DOHH2 (cell line): Measurements from ENCODE around the gene MEGF10.

ENCODE experiments used
- H3F3A ChIP-seq: fragments of 200-600 bp; sonication (generic), shearing (Covaris generic); 2 replicates; pipeline ENCODE4 v1.6.0; 2016; ENCODE audit warnings: antibody characterized with exemption, mild to moderate bottlenecking; ENCODE audit not compliant: control insufficient read depth, insufficient read depth
- H3K27ac ChIP-seq: fragments of 200-600 bp; sonication (generic); 2 replicates; pipeline ENCODE4 v1.5.1; 2014; ENCODE audit warnings: low read depth, mild to moderate bottlenecking, low read length, moderate library complexity
- H3K27me3 ChIP-seq: fragments of 200-600 bp; sonication (generic); 2 replicates; pipeline ENCODE4 v1.6.1; 2014; ENCODE audit warnings: mild to moderate bottlenecking, low read length, mixed read lengths; ENCODE audit not compliant: control insufficient read depth
- H3K36me3 ChIP-seq: fragments of 200-600 bp; sonication (generic); 2 replicates; pipeline ENCODE4 v1.6.1; 2014; ENCODE audit warnings: mild to moderate bottlenecking, low read length, moderate library complexity, mixed read lengths; ENCODE audit not compliant: control insufficient read depth
- H3K4me1 ChIP-seq: fragments of 200-600 bp; sonication (generic); 2 replicates; pipeline ENCODE4 v1.6.1; 2014; ENCODE audit warnings: mild to moderate bottlenecking, low read length, mixed read lengths; ENCODE audit not compliant: control insufficient read depth
- H3K4me2 ChIP-seq: fragments of 200-600 bp; sonication (generic); 2 replicates; pipeline ENCODE4 v1.6.0; 2014; ENCODE audit warnings: mild to moderate bottlenecking, low read length, moderate library complexity
- H3K4me3 ChIP-seq: fragments of 200-600 bp; sonication (generic); 2 replicates; pipeline ENCODE4 v1.5.1; 2014; ENCODE audit warnings: mild to moderate bottlenecking, low read length, mixed read lengths
- H3K79me2 ChIP-seq: fragments of 200-600 bp; sonication (generic); 2 replicates; pipeline ENCODE4 v1.6.1; 2014; ENCODE audit warnings: mild to moderate bottlenecking, low read length, mixed read lengths; ENCODE audit not compliant: control insufficient read depth
- H3K9me2 ChIP-seq: fragments of 200-600 bp; sonication (generic); replicated peaks from 2 replicates; pipeline ENCODE4 v1.6.1; 2014; ENCODE audit warnings: mild to moderate bottlenecking, low read length, mixed read lengths; ENCODE audit not compliant: control insufficient read depth
- H3K9me3 ChIP-seq: fragments of 200-600 bp; sonication (generic); 2 replicates; pipeline ENCODE4 v1.6.1; 2014; ENCODE audit warnings: antibody characterized with exemption, low read length, mixed read lengths; ENCODE audit not compliant: control insufficient read depth, insufficient read depth
- H4K20me1 ChIP-seq: fragments of 200-600 bp; sonication (generic); 2 replicates; pipeline ENCODE4 v1.6.0; 2014; ENCODE audit warnings: low read depth, mild to moderate bottlenecking, antibody characterized with exemption, low read length, moderate library complexity; ENCODE audit not compliant: control insufficient read depth, insufficient read depth
- CTCF ChIP-seq: fragments of 200-600 bp; sonication (generic); IDR thresholded peaks from one replicate; pipeline ENCODE4 v1.5.1; 2014; ENCODE audit warnings: antibody characterized with exemption, mild to moderate bottlenecking, low read depth, low read length; ENCODE audit not compliant: poor library complexity, severe bottlenecking
- EZH2phosphoT487 ChIP-seq: fragments of 200-600 bp; sonication (generic); IDR thresholded peaks from 2 replicates; pipeline ENCODE4 v1.6.1; 2017; ENCODE audit warnings: borderline replicate concordance, mild to moderate bottlenecking, antibody characterized with exemption, low read length, moderate library complexity, mixed read lengths

The MEGF10 gene

DNA sequence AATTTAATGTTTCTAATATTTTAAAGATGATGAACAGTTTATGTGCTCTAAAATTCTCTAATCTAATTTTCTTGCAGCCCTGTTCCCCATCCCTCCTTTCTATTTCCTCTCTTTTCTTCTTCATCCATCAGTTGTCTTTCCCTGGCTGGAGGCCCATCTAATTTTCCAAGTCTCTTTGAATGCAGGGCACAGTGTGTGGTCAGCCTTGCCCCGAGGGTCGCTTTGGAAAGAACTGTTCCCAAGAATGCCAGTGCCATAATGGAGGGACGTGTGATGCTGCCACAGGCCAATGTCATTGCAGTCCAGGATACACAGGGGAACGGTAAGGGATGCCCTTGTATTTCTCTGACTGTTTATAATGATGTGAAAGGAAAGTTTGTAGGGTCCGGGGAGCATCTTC lies 111.8 kb downstream of the MEGF10 start:
- no peaks in the 10 kb centered on the region for H3F3A ChIP-seq
- H3K4me2 ChIP-seq = no peak overlapping the region
- H3K9me3 ChIP-seq = no peaks in the 10 kb centered on the region

DNA sequence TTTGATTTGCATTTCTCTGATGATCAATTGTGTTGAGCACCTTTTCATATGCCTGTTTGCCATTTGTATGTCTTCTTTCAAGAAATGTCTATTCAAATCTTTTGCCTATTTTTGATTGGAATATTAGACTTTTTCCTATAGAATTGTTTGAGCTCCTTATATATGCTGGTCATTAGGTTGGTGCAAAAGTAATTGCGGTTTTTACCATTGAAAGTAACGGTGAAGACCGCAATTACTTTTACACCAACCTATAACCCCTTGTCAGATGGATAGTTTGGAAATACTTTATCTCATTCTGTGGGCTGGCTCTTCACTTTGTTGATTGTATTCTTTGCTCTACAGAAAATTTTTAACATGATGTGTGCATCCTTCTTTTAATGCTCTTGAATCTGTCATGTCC lies 113.6 kb downstream of the MEGF10 start:
- no peaks in the 10 kb centered on the region for H3K9me3 ChIP-seq
- no peaks in the 10 kb centered on the region for H3K36me3 ChIP-seq
- H4K20me1 ChIP-seq = no peaks in the 10 kb centered on the region
- no peaks in the 10 kb centered on the region for H3K9me2 ChIP-seq
- H3K4me3 ChIP-seq = no peak overlapping the region
- no peaks in the 10 kb centered on the region for H3K79me2 ChIP-seq
- H3K4me2 ChIP-seq = no peak overlapping the region
- 0 out of 2 replicates have a peak, but pooled peaks cover 2% of the 10 kb centered on the region for H3K27me3 ChIP-seq
- H3K27ac ChIP-seq = no peak overlapping the region
- H3F3A ChIP-seq = no peaks in the 10 kb centered on the region
- TF ChIP-seq CTCF (no peak), EZH2phosphoT487 (no peak)
- H3K4me1 ChIP-seq = no peaks in the 10 kb centered on the region

More for the DNA sequence above, 111.8 kb downstream of the MEGF10 start:
- H3K27ac ChIP-seq = no peak overlapping the region
- H4K20me1 ChIP-seq = no peaks in the 10 kb centered on the region
- H3K79me2 ChIP-seq = no peaks in the 10 kb centered on the region
- H3K4me1 ChIP-seq = no peaks in the 10 kb centered on the region
- H3K36me3 ChIP-seq = no peaks in the 10 kb centered on the region
- TF ChIP-seq CTCF = no peak
- no peak for TF ChIP-seq EZH2phosphoT487
- 0 out of 2 replicates have a peak, but pooled peaks cover 7% of the 10 kb centered on the region for H3K27me3 ChIP-seq
- H3K9me2 ChIP-seq = no peaks in the 10 kb centered on the region
- no peak overlapping the region for H3K4me3 ChIP-seq

GRCh38 chr5:127406326-127407121 lies 115.9 kb downstream of the MEGF10 start:
- H3K9me3 ChIP-seq = no peaks in the 10 kb centered on the region
- no peaks in the 10 kb centered on the region for H3K4me1 ChIP-seq
- no peaks in the 10 kb centered on the region for H3F3A ChIP-seq
- no peak overlapping the region for H3K27ac ChIP-seq
- TF ChIP-seq EZH2phosphoT487 = no peak
- TF ChIP-seq CTCF = no peak
- H3K27me3 ChIP-seq = 0 out of 2 replicates have a peak, but pooled peaks cover 2% of the 10 kb centered on the region
- no peaks in the 10 kb centered on the region for H3K36me3 ChIP-seq
- H3K4me3 ChIP-seq = no peak overlapping the region
- no peak overlapping the region for H3K4me2 ChIP-seq
- no peaks in the 10 kb centered on the region for H3K9me2 ChIP-seq
- no peaks in the 10 kb centered on the region for H3K79me2 ChIP-seq
- no peaks in the 10 kb centered on the region for H4K20me1 ChIP-seq
